GM23248 (cell line): ENCODE data around the gene GUCY1B1.

ENCODE experiments used
- EZH2 ChIP-seq: fragments of 200-600 bp; sonication (generic); IDR thresholded peaks from 2 replicates; pipeline ENCODE4 v1.6.1; 2018; ENCODE audit warnings: antibody characterized with exemption, mild to moderate bottlenecking; ENCODE audit not compliant: insufficient read depth, poor library complexity, severe bottlenecking
- EZH2phosphoT487 ChIP-seq: fragments of 200-600 bp; sonication (generic); IDR thresholded peaks from 2 replicates; pipeline ENCODE4 v1.6.1; 2018; ENCODE audit warnings: antibody characterized with exemption, moderate library complexity, mild to moderate bottlenecking, low read depth; ENCODE audit not compliant: insufficient read depth

DNA sequence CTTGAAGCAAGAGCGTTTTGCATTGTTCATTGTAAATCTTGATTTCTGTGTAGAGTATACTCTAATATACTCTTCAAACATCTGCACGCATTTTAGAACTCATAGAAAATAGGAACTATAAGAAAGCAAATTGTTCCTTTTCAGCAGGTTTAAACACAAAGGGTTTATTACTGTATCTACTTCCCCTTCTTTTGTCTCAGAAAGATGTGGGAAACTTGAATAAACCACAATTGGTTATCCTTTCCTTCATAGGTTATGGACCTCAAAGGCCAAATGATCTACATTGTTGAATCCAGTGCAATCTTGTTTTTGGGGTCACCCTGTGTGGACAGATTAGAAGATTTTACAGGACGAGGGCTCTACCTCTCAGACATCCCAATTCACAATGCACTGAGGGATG lies 46.0 kb upstream of the GUCY1B1 start:
- TF ChIP-seq EZH2 (no peak), EZH2phosphoT487 (no peak)
